ENCODE data around the gene ARAP2.

Gene ARAP2

DNA sequence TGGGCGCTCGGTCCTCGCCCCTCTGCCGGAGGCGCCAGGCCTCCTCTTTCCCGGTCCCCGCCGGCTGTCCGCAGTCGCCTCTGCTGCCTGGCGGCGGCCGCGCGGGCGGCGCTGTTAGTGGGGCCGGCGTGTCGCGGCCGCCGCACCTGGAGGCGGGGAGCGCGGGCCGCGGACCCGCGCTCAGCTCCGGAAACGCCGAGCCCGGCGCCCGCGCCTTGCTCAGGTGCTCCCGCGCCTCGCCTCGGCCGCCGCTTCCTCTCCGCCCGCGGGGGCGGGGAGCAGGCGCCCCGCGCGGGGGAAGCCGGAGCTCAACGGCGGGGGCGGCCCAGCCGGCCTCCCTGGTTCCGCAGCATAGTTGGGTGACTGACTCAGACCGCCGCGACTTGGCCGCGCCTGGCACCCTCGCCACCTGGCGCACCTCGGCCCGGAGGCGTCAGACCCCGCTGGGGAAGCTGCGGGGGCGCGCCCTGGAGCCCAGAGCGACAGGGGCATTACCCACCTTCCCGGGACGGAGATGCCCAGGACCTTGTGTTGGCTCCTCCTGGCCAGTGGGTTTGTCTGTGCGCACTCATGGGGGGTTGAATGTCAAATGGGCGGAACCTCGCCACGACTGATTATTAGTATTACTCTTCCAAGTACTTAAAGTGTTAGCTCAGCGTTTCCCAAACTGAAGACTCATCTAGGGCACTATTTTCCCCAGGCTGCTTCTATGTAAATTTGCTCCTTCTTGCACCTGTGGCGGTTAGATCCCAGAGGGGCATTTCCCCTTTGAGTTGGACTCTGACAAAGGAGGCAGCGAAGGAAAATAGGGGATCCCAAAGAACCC is at the start of gene ARAP2:
Gene ARAP2 (minus strand): TSS at position 258 of the 826 bp plus-strand sequence. CDS start 15,028 bp downstream, outside the sequence.
- Histone ChIP-seq H3K4me3 (ENCODE audit: low read depth in 1 of 5, low read length in 5 of 5) (peak within 1 kb of the TSS; percentile 65 to 76 (median 71)), H3K27ac (ENCODE audit: low read depth, low read length) (no peak within 1 kb of the TSS), H3K4me1 (ENCODE audit: control insufficient read depth in 5 of 5, insufficient read depth in 5 of 5, low read length in 5 of 5) (peaks cover 0 to 20% (median 11%) of the 10 kb centered on the region in 5 donors), H3K9me3 (ENCODE audit: control insufficient read depth in 5 of 5, low read length in 5 of 5) (no peaks in the 10 kb centered on the region), H3K27me3 (ENCODE audit: control insufficient read depth in 5 of 5, insufficient read depth in 4 of 5, low read length in 5 of 5) (peaks cover 0 to 3% (median 0%) of the 10 kb centered on the region in 5 donors), H3K36me3 (ENCODE audit: control insufficient read depth in 5 of 5, insufficient read depth in 5 of 5, low read length in 5 of 5) (no peaks in the 10 kb centered on the region), H3K9ac (ENCODE audit: low read length in 5 of 5) (peak within 1 kb of the TSS in 4 of 5 donors; percentile 62 to 76 (median 72))

GRCh38 chr4:36292556-36293188 is 48.4 kb upstream of the ARAP2 start:
- H3K9me3 ChIP-seq (ENCODE audit: control insufficient read depth in 5 of 5, low read length in 5 of 5), result no peaks in the 10 kb centered on the region
- no peak overlapping the region for H3K9ac ChIP-seq (ENCODE audit: low read length in 5 of 5)
- no peaks in the 10 kb centered on the region for H3K36me3 ChIP-seq (ENCODE audit: control insufficient read depth in 5 of 5, insufficient read depth in 5 of 5, low read length in 5 of 5)
- H3K4me3 ChIP-seq (ENCODE audit: low read depth in 1 of 5, low read length in 5 of 5), result no peak overlapping the region
- no peaks in the 10 kb centered on the region for H3K27me3 ChIP-seq (ENCODE audit: control insufficient read depth in 5 of 5, insufficient read depth in 4 of 5, low read length in 5 of 5)
- no peak overlapping the region for H3K27ac ChIP-seq (ENCODE audit: low read depth, low read length)
- H3K4me1 ChIP-seq (ENCODE audit: control insufficient read depth in 5 of 5, insufficient read depth in 5 of 5, low read length in 5 of 5), result no peaks in the 10 kb centered on the region

DNA sequence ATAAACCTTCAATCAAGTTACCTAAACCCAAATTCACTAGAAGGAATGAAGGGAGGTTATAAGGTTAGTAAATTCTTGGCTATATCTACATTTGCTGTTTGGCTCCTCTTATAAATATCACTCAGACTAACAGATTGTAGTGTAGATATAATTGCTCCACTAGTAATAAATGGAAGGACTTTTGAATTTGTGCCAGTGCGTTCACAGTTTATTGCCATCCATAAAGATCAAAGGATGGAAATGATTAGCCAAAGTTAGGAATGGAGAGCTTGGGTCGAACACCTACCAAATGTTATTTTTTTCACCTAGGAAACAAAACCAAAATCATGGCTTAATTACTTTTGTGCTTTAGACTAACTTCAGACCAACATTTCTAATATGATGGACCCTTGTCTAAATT is 46.3 kb upstream of the ARAP2 start:
- no peak overlapping the region for H3K4me3 ChIP-seq (ENCODE audit: low read depth in 1 of 5, low read length in 5 of 5)
- no peaks in the 10 kb centered on the region for H3K9me3 ChIP-seq (ENCODE audit: control insufficient read depth in 5 of 5, low read length in 5 of 5)
- H3K4me1 ChIP-seq (ENCODE audit: control insufficient read depth in 5 of 5, insufficient read depth in 5 of 5, low read length in 5 of 5), result no peaks in the 10 kb centered on the region
- H3K27ac ChIP-seq (ENCODE audit: low read depth, low read length), result no peak overlapping the region
- H3K36me3 ChIP-seq (ENCODE audit: control insufficient read depth in 5 of 5, insufficient read depth in 5 of 5, low read length in 5 of 5), result no peaks in the 10 kb centered on the region
- no peaks in the 10 kb centered on the region for H3K27me3 ChIP-seq (ENCODE audit: control insufficient read depth in 5 of 5, insufficient read depth in 4 of 5, low read length in 5 of 5)
- no peak overlapping the region for H3K9ac ChIP-seq (ENCODE audit: low read length in 5 of 5)

- no peaks in the 10 kb centered on the region for H3K9me3 ChIP-seq (ENCODE audit: control insufficient read depth in 5 of 5, low read length in 5 of 5)
- no peaks in the 10 kb centered on the region for H3K4me1 ChIP-seq (ENCODE audit: control insufficient read depth in 5 of 5, insufficient read depth in 5 of 5, low read length in 5 of 5)
- H3K36me3 ChIP-seq (ENCODE audit: control insufficient read depth in 5 of 5, insufficient read depth in 5 of 5, low read length in 5 of 5), result no peaks in the 10 kb centered on the region
- no peak overlapping the region for H3K4me3 ChIP-seq (ENCODE audit: low read depth in 1 of 5, low read length in 5 of 5)
- no peak overlapping the region for H3K9ac ChIP-seq (ENCODE audit: low read length in 5 of 5)
- H3K27ac ChIP-seq (ENCODE audit: low read depth, low read length), result no peak overlapping the region
- H3K27me3 ChIP-seq (ENCODE audit: control insufficient read depth in 5 of 5, insufficient read depth in 4 of 5, low read length in 5 of 5), result no peaks in the 10 kb centered on the region
Observed at GRCh38 chr4:36288731-36289426, 44.6 kb upstream of the ARAP2 start.

DNA sequence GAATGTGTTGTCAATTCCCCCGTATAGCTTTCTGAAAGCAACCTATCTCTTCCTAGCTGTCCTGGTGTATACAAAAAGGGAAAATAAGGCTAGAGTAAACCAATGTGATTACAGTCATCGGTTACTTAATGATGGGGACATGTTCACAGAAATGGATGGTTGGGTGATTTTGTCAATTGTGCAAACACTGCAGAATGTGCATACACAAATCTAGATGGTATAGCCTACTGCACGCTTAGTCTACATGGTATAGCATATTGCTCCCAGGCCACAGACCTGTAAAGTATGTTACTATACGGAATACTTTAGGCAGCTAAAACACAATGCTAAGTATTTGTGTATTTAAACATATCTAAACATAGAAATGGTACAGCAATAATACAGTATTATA is 42.2 kb upstream of the ARAP2 start:
- H3K4me1 ChIP-seq (ENCODE audit: control insufficient read depth in 5 of 5, insufficient read depth in 5 of 5, low read length in 5 of 5), result no peaks in the 10 kb centered on the region
- H3K27me3 ChIP-seq (ENCODE audit: control insufficient read depth in 5 of 5, insufficient read depth in 4 of 5, low read length in 5 of 5), result no peaks in the 10 kb centered on the region
- H3K9ac ChIP-seq (ENCODE audit: low read length in 5 of 5), result no peak overlapping the region
- H3K9me3 ChIP-seq (ENCODE audit: control insufficient read depth in 5 of 5, low read length in 5 of 5), result no peaks in the 10 kb centered on the region
- no peak overlapping the region for H3K27ac ChIP-seq (ENCODE audit: low read depth, low read length)
- H3K36me3 ChIP-seq (ENCODE audit: control insufficient read depth in 5 of 5, insufficient read depth in 5 of 5, low read length in 5 of 5), result no peaks in the 10 kb centered on the region
- no peak overlapping the region for H3K4me3 ChIP-seq (ENCODE audit: low read depth in 1 of 5, low read length in 5 of 5)

- Histone ChIP-seq H3K27ac (ENCODE audit: low read depth, low read length) (no peak overlapping the region), H3K9ac (ENCODE audit: low read length in 5 of 5) (no peak overlapping the region)
Observed at GRCh38 chr4:36285784-36286480, 41.6 kb upstream of the ARAP2 start.

DNA sequence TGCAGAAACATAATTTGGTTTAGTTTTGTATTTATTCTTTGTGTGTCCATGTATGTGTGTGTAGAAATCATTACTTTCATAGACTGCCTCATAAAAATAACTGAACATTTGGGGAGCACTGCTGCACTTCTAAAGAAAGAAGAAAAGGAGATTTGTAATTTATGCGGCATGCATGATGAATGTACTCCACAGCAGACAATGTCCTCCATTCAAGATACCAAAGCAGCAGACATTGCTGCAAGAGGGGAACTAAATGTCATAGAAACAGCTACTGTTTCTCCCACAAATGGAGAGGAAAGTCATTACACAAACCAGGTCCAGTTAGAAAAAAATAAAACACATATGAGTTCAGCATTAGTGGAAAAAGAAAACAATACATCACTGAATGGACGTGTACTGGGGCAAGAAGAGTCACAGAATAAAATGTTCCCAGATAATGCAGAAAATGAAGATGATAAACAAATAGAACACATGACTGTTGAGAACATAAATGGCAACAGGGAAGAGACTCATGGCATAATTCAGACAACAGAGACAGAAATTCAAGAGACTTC is 39.7 kb upstream of the ARAP2 start:
- no peaks in the 10 kb centered on the region for H3K4me1 ChIP-seq (ENCODE audit: control insufficient read depth in 5 of 5, insufficient read depth in 5 of 5, low read length in 5 of 5)
- no peaks in the 10 kb centered on the region for H3K9me3 ChIP-seq (ENCODE audit: control insufficient read depth in 5 of 5, low read length in 5 of 5)
- H3K4me3 ChIP-seq (ENCODE audit: low read depth in 1 of 5, low read length in 5 of 5), result no peak overlapping the region
- H3K27ac ChIP-seq (ENCODE audit: low read depth, low read length), result no peak overlapping the region
- H3K36me3 ChIP-seq (ENCODE audit: control insufficient read depth in 5 of 5, insufficient read depth in 5 of 5, low read length in 5 of 5), result no peaks in the 10 kb centered on the region
- no peak overlapping the region for H3K9ac ChIP-seq (ENCODE audit: low read length in 5 of 5)
- no peaks in the 10 kb centered on the region for H3K27me3 ChIP-seq (ENCODE audit: control insufficient read depth in 5 of 5, insufficient read depth in 4 of 5, low read length in 5 of 5)

More at GRCh38 chr4:36285784-36286480, 41.6 kb upstream of the ARAP2 start:
- H3K36me3 ChIP-seq (ENCODE audit: control insufficient read depth in 5 of 5, insufficient read depth in 5 of 5, low read length in 5 of 5), result no peaks in the 10 kb centered on the region
- H3K4me1 ChIP-seq (ENCODE audit: control insufficient read depth in 5 of 5, insufficient read depth in 5 of 5, low read length in 5 of 5), result no peaks in the 10 kb centered on the region
- no peaks in the 10 kb centered on the region for H3K9me3 ChIP-seq (ENCODE audit: control insufficient read depth in 5 of 5, low read length in 5 of 5)
- H3K4me3 ChIP-seq (ENCODE audit: low read depth in 1 of 5, low read length in 5 of 5), result no peak overlapping the region
- no peaks in the 10 kb centered on the region for H3K27me3 ChIP-seq (ENCODE audit: control insufficient read depth in 5 of 5, insufficient read depth in 4 of 5, low read length in 5 of 5)

DNA sequence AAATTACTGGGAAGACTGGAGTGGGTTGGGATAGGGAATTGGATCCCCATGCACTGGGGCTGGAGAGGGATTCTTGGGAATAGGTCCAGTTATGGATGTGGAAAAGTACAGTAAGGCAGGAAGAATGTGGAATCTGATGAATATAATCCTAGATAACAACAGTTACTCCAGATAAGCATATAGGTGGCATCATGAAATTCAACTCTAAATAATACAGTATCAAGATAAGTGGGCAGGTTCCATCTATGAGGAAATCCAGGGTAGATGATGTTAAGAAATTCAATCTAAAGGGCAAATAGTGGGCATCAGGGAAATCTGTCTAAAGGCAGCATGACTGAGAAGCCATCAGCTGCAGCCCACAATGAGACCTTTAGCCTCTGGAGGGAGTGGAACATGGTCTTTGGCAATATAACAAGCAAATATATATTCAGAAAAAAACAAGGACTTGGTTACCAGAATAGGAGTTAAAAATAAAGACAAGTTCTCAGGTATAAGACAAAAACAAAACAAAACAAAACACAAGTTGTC is 38.3 kb upstream of the ARAP2 start:
- Histone ChIP-seq H3K27ac (ENCODE audit: low read depth, low read length) (no peak overlapping the region), H3K27me3 (ENCODE audit: control insufficient read depth in 5 of 5, insufficient read depth in 4 of 5, low read length in 5 of 5) (no peaks in the 10 kb centered on the region), H3K36me3 (ENCODE audit: control insufficient read depth in 5 of 5, insufficient read depth in 5 of 5, low read length in 5 of 5) (no peaks in the 10 kb centered on the region), H3K9ac (ENCODE audit: low read length in 5 of 5) (no peak overlapping the region), H3K9me3 (ENCODE audit: control insufficient read depth in 5 of 5, low read length in 5 of 5) (no peaks in the 10 kb centered on the region), H3K4me1 (ENCODE audit: control insufficient read depth in 5 of 5, insufficient read depth in 5 of 5, low read length in 5 of 5) (no peaks in the 10 kb centered on the region), H3K4me3 (ENCODE audit: low read depth in 1 of 5, low read length in 5 of 5) (no peak overlapping the region)

DNA sequence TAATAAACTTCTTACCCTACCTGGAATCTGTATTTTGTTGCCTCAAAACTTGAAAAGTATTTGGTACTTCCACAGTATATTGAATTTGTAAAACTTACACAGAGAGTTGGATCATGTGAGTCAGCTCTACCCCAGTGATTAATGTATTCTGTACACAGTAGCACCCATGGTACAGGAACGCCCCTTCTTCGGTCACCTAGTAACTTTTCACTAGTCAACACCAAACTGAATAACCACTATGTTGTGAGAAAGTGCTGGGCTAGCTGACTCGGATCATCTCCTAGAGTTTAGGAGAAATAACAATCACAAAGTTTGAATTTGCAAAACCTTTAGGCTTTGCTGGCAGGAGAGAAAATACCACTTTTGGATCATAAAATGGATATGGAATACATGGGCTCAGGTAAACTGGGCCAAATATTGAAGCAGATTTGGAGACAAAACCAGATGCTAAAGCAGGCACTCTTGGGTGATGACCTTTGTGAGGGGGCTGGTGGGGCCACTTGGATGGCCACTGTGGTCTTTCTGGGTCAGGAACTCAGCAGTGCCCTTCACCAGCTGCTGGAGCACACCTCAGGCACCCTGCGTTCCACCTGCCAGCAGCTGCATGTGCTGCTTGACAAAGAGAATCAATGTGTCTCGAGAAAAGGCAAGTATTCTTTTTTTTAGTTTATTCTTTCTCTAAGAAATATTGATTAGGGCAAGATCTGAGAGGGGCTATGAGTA is 37.2 kb upstream of the ARAP2 start, which contains the start of gene DTHD1:
Gene DTHD1 (plus strand): TSS at position 233 of the 723 bp plus-strand sequence. CDS start 143 bp downstream, at position 376.
- no peaks in the 10 kb centered on the region for H3K27me3 ChIP-seq (ENCODE audit: control insufficient read depth in 5 of 5, insufficient read depth in 4 of 5, low read length in 5 of 5)
- no peak within 1 kb of the TSS for H3K9ac ChIP-seq (ENCODE audit: low read length in 5 of 5)
- H3K36me3 ChIP-seq (ENCODE audit: control insufficient read depth in 5 of 5, insufficient read depth in 5 of 5, low read length in 5 of 5), result no peaks in the 10 kb centered on the region
- no peak within 1 kb of the TSS for H3K27ac ChIP-seq (ENCODE audit: low read depth, low read length)
- no peak within 1 kb of the TSS for H3K4me3 ChIP-seq (ENCODE audit: low read depth in 1 of 5, low read length in 5 of 5)
- H3K4me1 ChIP-seq (ENCODE audit: control insufficient read depth in 5 of 5, insufficient read depth in 5 of 5, low read length in 5 of 5), result no peaks in the 10 kb centered on the region
- H3K9me3 ChIP-seq (ENCODE audit: control insufficient read depth in 5 of 5, low read length in 5 of 5), result no peaks in the 10 kb centered on the region

All from subcutaneous abdominal adipose tissue (tissue), 5 donors.